Gastroesophageal sphincter (tissue), 3 donors: ENCODE data around the gene RNF11.

Experiments
- EP300 ChIP-seq: sonication (generic); formaldehyde crosslinking; IDR thresholded peaks from one replicate; pipeline ENCODE4 v1.6.1; 2017; ENCODE audit warnings: antibody characterized with exemption, mild to moderate bottlenecking
- POLR2A ChIP-seq, 2 donors: fragments of 450-650 bp; IDR thresholded peaks; one replicate each; pipeline ENCODE4 v1.6.1; 2017; ENCODE audit warnings: antibody characterized with exemption in 2 of 2, mild to moderate bottlenecking in 2 of 2, moderate library complexity in 1 of 2
- POLR2AphosphoS5 ChIP-seq: sonication (generic); formaldehyde crosslinking; IDR thresholded peaks from one replicate; pipeline ENCODE4 v1.6.1; 2017; ENCODE audit warnings: antibody characterized with exemption
- TF ChIP-seq, protein P1 (sequence below), 4 experiments: fragments of 200-600 bp in 2 of 4; fragments of 450-650 bp in 2 of 4; sonication (generic) in 1 of 4; IDR thresholded peaks; one replicate each; pipeline ENCODE4 v1.5.1; 2017 to 2019; ENCODE audit warnings: antibody characterized with exemption in 4 of 4, mild to moderate bottlenecking in 2 of 4, moderate library complexity in 2 of 4

DNA sequence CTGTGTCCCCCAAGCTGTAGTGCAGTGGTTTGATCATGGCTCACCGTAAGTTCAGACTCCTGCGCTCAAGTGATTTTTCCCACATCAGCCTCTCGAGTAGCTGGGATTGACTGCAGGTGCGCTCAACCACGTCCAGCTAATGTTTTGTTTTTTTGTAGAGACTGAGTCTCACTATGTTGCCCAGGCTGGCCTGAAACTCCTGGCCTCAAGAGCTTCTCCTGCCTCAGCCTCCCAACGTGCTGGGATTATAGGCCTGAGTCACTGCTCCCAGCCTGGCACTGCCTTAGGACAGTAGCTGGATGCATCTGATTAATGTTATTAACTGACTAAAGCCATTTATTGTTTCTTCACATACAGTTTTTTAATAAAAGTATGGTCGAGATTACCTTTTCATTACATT, 40.2 kb downstream of the RNF11 start:
- TF ChIP-seq, protein P1, sequence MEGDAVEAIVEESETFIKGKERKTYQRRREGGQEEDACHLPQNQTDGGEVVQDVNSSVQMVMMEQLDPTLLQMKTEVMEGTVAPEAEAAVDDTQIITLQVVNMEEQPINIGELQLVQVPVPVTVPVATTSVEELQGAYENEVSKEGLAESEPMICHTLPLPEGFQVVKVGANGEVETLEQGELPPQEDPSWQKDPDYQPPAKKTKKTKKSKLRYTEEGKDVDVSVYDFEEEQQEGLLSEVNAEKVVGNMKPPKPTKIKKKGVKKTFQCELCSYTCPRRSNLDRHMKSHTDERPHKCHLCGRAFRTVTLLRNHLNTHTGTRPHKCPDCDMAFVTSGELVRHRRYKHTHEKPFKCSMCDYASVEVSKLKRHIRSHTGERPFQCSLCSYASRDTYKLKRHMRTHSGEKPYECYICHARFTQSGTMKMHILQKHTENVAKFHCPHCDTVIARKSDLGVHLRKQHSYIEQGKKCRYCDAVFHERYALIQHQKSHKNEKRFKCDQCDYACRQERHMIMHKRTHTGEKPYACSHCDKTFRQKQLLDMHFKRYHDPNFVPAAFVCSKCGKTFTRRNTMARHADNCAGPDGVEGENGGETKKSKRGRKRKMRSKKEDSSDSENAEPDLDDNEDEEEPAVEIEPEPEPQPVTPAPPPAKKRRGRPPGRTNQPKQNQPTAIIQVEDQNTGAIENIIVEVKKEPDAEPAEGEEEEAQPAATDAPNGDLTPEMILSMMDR (IDR thresholded peaks at IDR 0.05): no peak
- TF ChIP-seq EP300: no peak
- TF ChIP-seq POLR2AphosphoS5: no peak
- no peak for TF ChIP-seq POLR2A (IDR thresholded peaks at IDR 0.05)
